ENCODE results near the gene AMT. TPM values are rescaled to one million over a fixed set of nuclear protein-coding genes. Genes with fewer than 3 reads are reported as not detected.

The AMT gene
- total and polyA plus RNA-seq, 2 of the 13 experiments (the other 11 are each of a cell fraction or from before 2014, with no cell fraction given) = 35.3 to 59.0 TPM

DNA sequence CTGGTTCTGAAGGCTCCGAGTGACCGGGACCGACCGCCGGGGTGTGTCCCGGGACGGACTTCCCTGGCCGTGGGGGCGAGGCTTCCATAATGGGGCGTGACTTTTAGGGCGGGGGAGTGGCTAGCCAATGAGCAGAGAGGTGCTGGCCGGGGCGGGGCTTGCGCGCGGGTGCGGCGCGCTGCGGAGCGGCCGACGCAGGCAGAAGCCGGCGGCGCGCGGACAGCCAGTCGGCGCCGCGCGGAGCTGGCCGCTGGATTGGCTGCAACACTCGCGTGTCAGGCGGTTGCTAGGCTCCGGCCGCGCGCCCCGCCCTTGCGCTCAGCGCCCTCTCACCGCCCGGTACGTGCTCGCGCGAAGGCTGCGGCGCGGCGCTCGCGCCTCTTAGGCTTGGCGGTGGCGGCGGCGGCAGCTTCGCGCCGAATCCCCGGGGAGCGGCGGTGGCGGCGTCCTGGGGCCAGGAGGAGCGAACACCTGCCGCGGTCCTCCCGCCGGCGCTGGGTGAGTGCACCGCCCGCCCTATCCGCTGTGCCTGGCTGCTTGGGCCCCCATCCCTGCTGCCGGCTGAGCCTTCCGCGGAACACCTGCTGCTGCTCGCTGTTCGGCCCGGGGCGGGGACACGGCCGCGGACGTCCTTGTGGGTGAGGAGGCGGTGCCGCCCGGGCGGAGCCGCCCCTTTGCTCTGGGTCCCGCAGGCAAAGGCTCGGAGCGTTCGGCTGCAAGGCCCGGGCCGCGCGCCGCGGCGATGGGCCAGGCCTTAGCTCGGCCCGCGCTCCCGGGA lies 47.9 kb upstream of the AMT start, which contains the start of gene DAG1 (continued):
- TF ChIP-seq, protein P1, sequence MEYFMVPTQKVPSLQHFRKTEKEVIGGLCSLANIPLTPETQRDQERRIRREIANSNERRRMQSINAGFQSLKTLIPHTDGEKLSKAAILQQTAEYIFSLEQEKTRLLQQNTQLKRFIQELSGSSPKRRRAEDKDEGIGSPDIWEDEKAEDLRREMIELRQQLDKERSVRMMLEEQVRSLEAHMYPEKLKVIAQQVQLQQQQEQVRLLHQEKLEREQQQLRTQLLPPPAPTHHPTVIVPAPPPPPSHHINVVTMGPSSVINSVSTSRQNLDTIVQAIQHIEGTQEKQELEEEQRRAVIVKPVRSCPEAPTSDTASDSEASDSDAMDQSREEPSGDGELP (IDR thresholded peaks at IDR 0.05; ENCODE audit: borderline replicate concordance, low read depth) = peak; percentile 54; the same call in 1 of the 2 replicates
- TF ChIP-seq XRCC5 (optimal IDR thresholded peaks at IDR 0.05; ENCODE audit: low read length) (no peak), ZFY (CRISPR knock-in tag; IDR thresholded peaks at IDR 0.05) (peak; percentile 93), SMYD3 (CRISPR knock-in tag; IDR thresholded peaks at IDR 0.05) (0 out of 2 replicates have a peak, but pooled peaks have one; percentile 72), ZNF788 (CRISPR knock-in tag; IDR thresholded peaks at IDR 0.05; ENCODE audit: borderline replicate concordance) (no peak), ZNF331 (CRISPR knock-in tag; IDR thresholded peaks at IDR 0.05) (0 out of 2 replicates have a peak, but pooled peaks have one; percentile 11), KLF15 (CRISPR knock-in tag; IDR thresholded peaks at IDR 0.05; ENCODE audit: borderline replicate concordance) (no peak), ZNF33A (CRISPR knock-in tag; IDR thresholded peaks at IDR 0.05; ENCODE audit: borderline replicate concordance) (no peak), TARDBP (CRISPR knock-in tag; IDR thresholded peaks at IDR 0.05) (peak; percentile 31; the same call in 1 of the 2 replicates), FOXA1 (IDR thresholded peaks at IDR 0.05) (no peak), FOXA1 (CRISPR knock-in tag; IDR thresholded peaks at IDR 0.05) (peak; percentile 16; the same call in 1 of the 2 replicates), SMAD1 (CRISPR knock-in tag; IDR thresholded peaks at IDR 0.05; ENCODE audit: borderline replicate concordance, low read depth) (peak; percentile 92; the same call in 1 of the 2 replicates), ZNF274 (CRISPR knock-in tag; IDR thresholded peaks at IDR 0.05) (no peak; the same call in 1 of the 2 replicates), HIVEP1 (CRISPR knock-in tag; IDR thresholded peaks at IDR 0.05) (no peak), ZNF747 (CRISPR knock-in tag; IDR thresholded peaks at IDR 0.05; ENCODE audit: borderline replicate concordance) (peak; percentile 72; the same call in 1 of the 2 replicates), SRSF1 (optimal IDR thresholded peaks at IDR 0.05; ENCODE audit: low read depth, low read length) (peak; percentile 62), SMARCE1 (IDR thresholded peaks at IDR 0.05; ENCODE audit: borderline replicate concordance) (no peak), RARA (CRISPR knock-in tag; IDR thresholded peaks at IDR 0.05) (peak; percentile 5), MXI1 (IDR thresholded peaks at IDR 0.05; ENCODE audit: borderline replicate concordance, low read depth, low read length) (peak; percentile 89; the same call in 1 of the 3 replicates), NFKBIZ (CRISPR knock-in tag; IDR thresholded peaks at IDR 0.05) (no peak), HNF4A (CRISPR knock-in tag; IDR thresholded peaks at IDR 0.05) (no peak), ZNF670 (CRISPR knock-in tag; IDR thresholded peaks at IDR 0.05; ENCODE audit: borderline replicate concordance) (peak; percentile 13; the same call in 1 of the 2 replicates), EED (CRISPR knock-in tag; IDR thresholded peaks at IDR 0.05) (peak; percentile 74)
- TF ChIP-seq, protein P2, sequence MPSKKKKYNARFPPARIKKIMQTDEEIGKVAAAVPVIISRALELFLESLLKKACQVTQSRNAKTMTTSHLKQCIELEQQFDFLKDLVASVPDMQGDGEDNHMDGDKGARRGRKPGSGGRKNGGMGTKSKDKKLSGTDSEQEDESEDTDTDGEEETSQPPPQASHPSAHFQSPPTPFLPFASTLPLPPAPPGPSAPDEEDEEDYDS (CRISPR knock-in tag; IDR thresholded peaks at IDR 0.05) = peak; percentile 69
- TF ChIP-seq, protein P3, sequence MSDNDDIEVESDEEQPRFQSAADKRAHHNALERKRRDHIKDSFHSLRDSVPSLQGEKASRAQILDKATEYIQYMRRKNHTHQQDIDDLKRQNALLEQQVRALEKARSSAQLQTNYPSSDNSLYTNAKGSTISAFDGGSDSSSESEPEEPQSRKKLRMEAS (IDR thresholded peaks at IDR 0.05) = peak; percentile 63; the same call in 1 of the 2 replicates
- TF ChIP-seq, protein P4, sequence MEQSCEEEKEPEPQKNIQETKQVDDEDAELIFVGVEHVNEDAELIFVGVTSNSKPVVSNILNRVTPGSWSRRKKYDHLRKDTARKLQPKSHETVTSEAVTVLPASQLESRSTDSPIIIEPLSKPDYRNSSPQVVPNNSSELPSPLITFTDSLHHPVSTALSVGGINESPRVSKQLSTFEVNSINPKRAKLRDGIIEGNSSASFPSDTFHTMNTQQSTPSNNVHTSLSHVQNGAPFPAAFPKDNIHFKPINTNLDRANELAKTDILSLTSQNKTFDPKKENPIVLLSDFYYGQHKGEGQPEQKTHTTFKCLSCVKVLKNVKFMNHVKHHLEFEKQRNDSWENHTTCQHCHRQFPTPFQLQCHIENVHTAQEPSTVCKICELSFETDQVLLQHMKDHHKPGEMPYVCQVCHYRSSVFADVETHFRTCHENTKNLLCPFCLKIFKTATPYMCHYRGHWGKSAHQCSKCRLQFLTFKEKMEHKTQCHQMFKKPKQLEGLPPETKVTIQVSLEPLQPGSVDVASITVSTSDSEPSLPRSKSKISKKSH (CRISPR knock-in tag; IDR thresholded peaks at IDR 0.05; ENCODE audit: borderline replicate concordance) = peak; percentile 61; the same call in 1 of the 2 replicates
- TF ChIP-seq, protein P5, sequence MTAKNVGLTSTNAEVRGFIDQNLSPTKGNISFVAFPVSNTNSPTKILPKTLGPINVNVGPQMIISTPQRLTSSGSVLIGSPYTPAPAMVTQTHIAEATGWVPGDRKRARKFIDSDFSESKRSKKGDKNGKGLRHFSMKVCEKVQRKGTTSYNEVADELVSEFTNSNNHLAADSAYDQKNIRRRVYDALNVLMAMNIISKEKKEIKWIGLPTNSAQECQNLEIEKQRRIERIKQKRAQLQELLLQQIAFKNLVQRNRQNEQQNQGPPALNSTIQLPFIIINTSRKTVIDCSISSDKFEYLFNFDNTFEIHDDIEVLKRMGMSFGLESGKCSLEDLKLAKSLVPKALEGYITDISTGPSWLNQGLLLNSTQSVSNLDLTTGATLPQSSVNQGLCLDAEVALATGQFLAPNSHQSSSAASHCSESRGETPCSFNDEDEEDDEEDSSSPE (CRISPR knock-in tag; IDR thresholded peaks at IDR 0.05) = peak; percentile 84

Data from HepG2 (cell line).